Body of pancreas (tissue), 4 donors: Measurements from ENCODE around the gene EIF4ENIF1. TPM values are rescaled to one million over a fixed set of nuclear protein-coding genes. Genes with fewer than 3 reads are reported as not detected.

Experiments used
- ATAC-seq: fragments of 150-250 bp; one replicate; pipeline ENCODE4 v1.9.1; 2016
- DNase-seq, 4 donors: peaks; one replicate each; pipeline ENCODE4 v3.0.0-alpha.2; 2019
- H3K27ac ChIP-seq, 4 donors: fragments of 200-600 bp; sonication (generic); 1 replicate in 3 of 4; 2 replicates in 1 of 4; pipeline versions ENCODE4 v1.5.1 to v1.6.1; 2016 to 2019; ENCODE audit warnings: mild to moderate bottlenecking in 1 of 4, mixed read lengths in 1 of 4, moderate library complexity in 1 of 4
- H3K27me3 ChIP-seq, 2 donors: fragments of 200-600 bp; sonication (generic); one replicate each; pipeline ENCODE4 v1.6.0; 2016; ENCODE audit warnings: mild to moderate bottlenecking in 1 of 2
- H3K36me3 ChIP-seq, 2 donors: fragments of 200-600 bp; sonication (generic); replicated peaks in 1 of 2; 2 replicates each; pipeline ENCODE4 v1.5.1; 2016; ENCODE audit warnings: low read depth in 2 of 2; ENCODE audit not compliant: insufficient read depth in 1 of 2
- H3K4me1 ChIP-seq: fragments of 200-600 bp; sonication (generic); one replicate; pipeline ENCODE4 v1.6.0; 2016
- H3K4me3 ChIP-seq, 2 donors: fragments of 200-600 bp; sonication (generic); 1 replicate in 1 of 2; 2 replicates in 1 of 2; pipeline ENCODE4 v1.5.1; 2016 to 2019
- H3K9me3 ChIP-seq, 3 donors: fragments of 200-600 bp; sonication (generic); 1 replicate in 2 of 3; 2 replicates in 1 of 3; pipeline ENCODE4 v1.5.1; 2016
- POLR2A ChIP-seq, 3 donors: fragments of 450-650 bp; IDR thresholded peaks; one replicate each; pipeline ENCODE4 v1.6.1; 2016; ENCODE audit warnings: antibody characterized with exemption in 3 of 3, mild to moderate bottlenecking in 2 of 3
- WGBS, 2 donors: methylation state at CpG; one replicate each; pipeline ENCODE4 v1.1.5; 2017; 5-methylcytosine and 5-hydroxymethylcytosine counted together
- intact Hi-C: fragments of 100-400 bp; cut with DNase I; formaldehyde crosslinking; loops from one replicate; pipeline ENCODE4 v1.15.1; 2023
- small RNA-seq: library from RNA; depleted of rRNA; stranded (forward); fragments of <200 nt; gene quantifications from one replicate; pipeline ENCODE3, GENCODE V24; 2016
- total RNA-seq, 2 donors: library from RNA; depleted of rRNA; stranded (reverse); fragments of >200 nt; gene quantifications; one replicate each; pipeline ENCODE4 v1.1.0, GENCODE V29; 2016
- TF ChIP-seq, protein P1 (sequence below), 7 experiments: fragments of 450-650 bp in 4 of 7; fragments of 200-600 bp in 3 of 7; sonication (generic) in 3 of 7; IDR thresholded peaks; one replicate each; pipeline ENCODE4 v1.5.1; 2016 to 2019; ENCODE audit warnings: antibody characterized with exemption in 7 of 7

The EIF4ENIF1 gene
- total RNA-seq, 2 donors from 2014 or later = 7.5 to 10.9 TPM

- Histone ChIP-seq H3K27me3 (no peaks in the 10 kb centered on the region), H3K36me3 (no peaks in the 10 kb centered on the region), H3K4me3 (no peak overlapping the region), H3K4me1 (peaks cover 11% of the 10 kb centered on the region), H3K9me3 (no peaks in the 10 kb centered on the region), H3K27ac (no peak overlapping the region)
- no peak for TF ChIP-seq POLR2A (IDR thresholded peaks at IDR 0.05)
- TF ChIP-seq, protein P1, sequence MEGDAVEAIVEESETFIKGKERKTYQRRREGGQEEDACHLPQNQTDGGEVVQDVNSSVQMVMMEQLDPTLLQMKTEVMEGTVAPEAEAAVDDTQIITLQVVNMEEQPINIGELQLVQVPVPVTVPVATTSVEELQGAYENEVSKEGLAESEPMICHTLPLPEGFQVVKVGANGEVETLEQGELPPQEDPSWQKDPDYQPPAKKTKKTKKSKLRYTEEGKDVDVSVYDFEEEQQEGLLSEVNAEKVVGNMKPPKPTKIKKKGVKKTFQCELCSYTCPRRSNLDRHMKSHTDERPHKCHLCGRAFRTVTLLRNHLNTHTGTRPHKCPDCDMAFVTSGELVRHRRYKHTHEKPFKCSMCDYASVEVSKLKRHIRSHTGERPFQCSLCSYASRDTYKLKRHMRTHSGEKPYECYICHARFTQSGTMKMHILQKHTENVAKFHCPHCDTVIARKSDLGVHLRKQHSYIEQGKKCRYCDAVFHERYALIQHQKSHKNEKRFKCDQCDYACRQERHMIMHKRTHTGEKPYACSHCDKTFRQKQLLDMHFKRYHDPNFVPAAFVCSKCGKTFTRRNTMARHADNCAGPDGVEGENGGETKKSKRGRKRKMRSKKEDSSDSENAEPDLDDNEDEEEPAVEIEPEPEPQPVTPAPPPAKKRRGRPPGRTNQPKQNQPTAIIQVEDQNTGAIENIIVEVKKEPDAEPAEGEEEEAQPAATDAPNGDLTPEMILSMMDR (IDR thresholded peaks at IDR 0.05) = no peak
- DNase-seq (no peak), ATAC-seq (no peak)
- WGBS, 2 donors = 71 to 77% methylated on average over 3 of the region's 3 CpGs
- intact Hi-C loops = no loop called here
Measured at GRCh38 chr22:31394326-31394725, 95.3 kb downstream of the EIF4ENIF1 start.

GRCh38 chr22:31393893-31394292 is 95.7 kb downstream of the EIF4ENIF1 start:
- peaks cover 9% of the 10 kb centered on the region for H3K4me1 ChIP-seq
- no peaks in the 10 kb centered on the region for H3K9me3 ChIP-seq
- intact Hi-C loops = no loop called here
- TF ChIP-seq, protein P1 (IDR thresholded peaks at IDR 0.05) = no peak
- TF ChIP-seq POLR2A (IDR thresholded peaks at IDR 0.05) = no peak
- H3K36me3 ChIP-seq = no peaks in the 10 kb centered on the region
- H3K27ac ChIP-seq = no peak overlapping the region
- no peak overlapping the region for H3K4me3 ChIP-seq
- 88 to 92% methylated on average over 2 of the region's 2 CpGs for WGBS, 2 donors
- no peaks in the 10 kb centered on the region for H3K27me3 ChIP-seq
- DNase-seq (no peak), ATAC-seq (no peak)

Small RNA genes within 50 kb of the gene (small RNA-seq; reads per million reads assigned to genes)
- gene AL096701.2 (not detected), gene RNU6-28P (not detected)

Other genes with a start within 250 kb of the EIF4ENIF1 start
- 10 to 100 TPM in 1 of 2 donors, 1 to 10 TPM in 1; 5.6 to 18.9 TPM for gene PIK3IP1, start 197.4 kb downstream of the EIF4ENIF1 start, total RNA-seq
- gene PATZ1, start 143.5 kb downstream of the EIF4ENIF1 start, total RNA-seq = 10 to 100 TPM; 24.1 to 25.1 TPM
- 10 to 100 TPM; 18.8 to 37.9 TPM for gene DRG1, start 90.2 kb downstream of the EIF4ENIF1 start, total RNA-seq
- 10 to 100 TPM; 27.8 to 46.8 TPM for gene SFI1, start 6.7 kb upstream of the EIF4ENIF1 start, total RNA-seq
- gene PISD, start 172.4 kb upstream of the EIF4ENIF1 start, total RNA-seq = 10 to 100 TPM; 22.3 to 31.3 TPM